GM21367 (cell line): ENCODE results near the gene STX16.

Experiments
- ATAC-seq: cut with Tn5 transposase; IDR thresholded peaks from one replicate; pipeline ENCODE4 v1.9.1; 2021; ENCODE audit not compliant: unreplicated experiment

The STX16 gene

GRCh38 chr20:58697201-58697866, 46.3 kb downstream of the STX16 start:
- no peak for ATAC-seq

GRCh38 chr20:58697867-58698703, 47.0 kb downstream of the STX16 start:
- no peak for ATAC-seq

DNA sequence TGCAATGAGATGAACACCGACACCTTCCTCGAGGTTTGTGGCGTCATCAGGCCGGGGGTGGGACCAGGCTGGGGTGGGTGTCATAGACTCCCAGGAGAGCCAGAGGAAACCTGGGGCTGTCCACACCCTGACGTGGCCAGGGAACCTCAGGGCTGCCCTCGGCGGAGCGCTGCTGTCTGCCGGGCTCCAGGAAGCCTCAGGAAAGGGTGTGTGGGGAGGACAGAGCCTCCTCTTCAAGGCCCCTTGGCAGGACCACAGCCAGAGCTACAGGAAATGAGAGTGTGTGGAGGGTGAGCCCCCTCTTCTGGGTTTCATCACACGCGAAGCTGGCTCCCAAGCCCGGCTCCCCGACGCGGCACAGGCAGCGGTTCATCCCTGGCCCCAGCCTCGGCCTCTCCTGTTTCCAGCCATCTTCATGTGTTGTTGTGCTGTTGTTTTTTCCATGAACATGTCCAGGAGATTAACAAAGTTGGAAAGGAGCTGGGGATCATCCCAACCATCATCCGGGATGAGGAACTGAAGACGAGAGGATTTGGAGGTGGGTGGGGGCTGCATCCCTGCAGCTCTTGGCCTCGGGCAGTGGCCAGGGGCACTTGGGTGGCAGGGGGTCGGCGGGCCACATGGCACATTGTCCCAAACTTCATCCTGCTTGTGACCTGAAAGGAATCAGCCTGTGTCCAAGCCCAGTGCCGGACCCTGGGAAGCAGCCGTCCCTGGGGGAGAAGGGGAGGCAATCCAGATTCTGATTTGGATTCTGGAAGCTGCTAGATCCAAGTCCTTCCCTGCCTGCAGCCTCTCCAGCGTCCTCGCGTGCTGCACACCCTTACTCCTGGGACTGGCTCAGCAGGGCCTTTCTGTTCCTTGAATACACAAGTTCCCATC, 47.9 kb downstream of the STX16 start:
- no peak for ATAC-seq

GRCh38 chr20:58699623-58700107, 48.6 kb downstream of the STX16 start:
- ATAC-seq, result no peak

GRCh38 chr20:58700121-58700821, 49.2 kb downstream of the STX16 start:
- no peak for ATAC-seq

DNA sequence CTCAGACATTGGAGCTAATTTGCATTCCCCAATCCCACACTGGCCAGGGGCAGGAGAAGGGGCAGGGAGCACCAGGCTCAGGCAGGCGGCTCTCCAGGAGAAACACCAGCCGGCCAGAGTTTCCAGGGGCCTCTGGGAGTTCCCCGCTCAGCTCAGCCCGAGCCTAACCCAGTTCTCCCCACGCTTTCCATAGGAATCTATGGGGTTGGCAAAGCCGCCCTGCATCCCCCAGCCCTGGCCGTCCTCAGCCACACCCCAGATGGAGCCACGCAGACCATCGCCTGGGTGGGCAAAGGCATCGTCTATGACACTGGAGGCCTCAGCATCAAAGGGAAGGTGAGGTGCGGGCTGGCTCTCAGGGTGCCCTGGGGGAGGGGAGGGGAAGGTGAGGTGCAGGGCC, 49.7 kb downstream of the STX16 start:
- no peak for ATAC-seq

- no peak for ATAC-seq
These were observed 50.5 kb downstream of the STX16 start for GRCh38 chr20:58701431-58702160.

- ATAC-seq, result no peak
These were observed 51.1 kb downstream of the STX16 start for GRCh38 chr20:58702161-58702510.

GRCh38 chr20:58702859-58703648, 52.0 kb downstream of the STX16 start:
- ATAC-seq, result no peak

DNA sequence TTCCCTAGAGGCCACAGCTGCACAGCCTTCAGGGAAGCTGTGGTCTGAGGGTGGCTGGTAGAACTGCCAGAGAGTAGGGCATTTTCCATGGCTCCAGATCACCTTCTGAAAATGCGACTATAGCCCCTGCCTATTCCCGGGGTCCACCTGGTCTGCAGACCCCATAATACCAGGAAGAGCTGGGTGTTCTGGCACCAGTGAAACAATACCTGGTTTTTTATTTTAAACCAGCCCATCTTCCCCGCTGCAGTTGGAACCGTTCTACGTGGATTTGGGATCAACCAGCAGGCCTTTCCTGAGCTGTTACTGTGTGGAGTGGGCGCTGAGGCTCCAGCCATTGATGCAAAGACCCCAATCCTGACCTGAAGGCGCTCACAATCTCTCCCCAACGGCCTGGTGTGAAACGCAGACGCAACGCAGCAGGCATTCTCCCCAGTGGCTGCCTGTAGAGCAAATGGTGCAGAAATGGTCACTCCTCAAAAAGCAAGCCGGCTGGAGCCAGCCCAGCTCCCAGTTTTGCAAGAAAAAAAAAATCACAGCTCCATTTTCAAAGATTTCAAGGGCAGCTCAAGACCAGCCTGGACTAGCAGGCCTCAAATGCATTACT, 52.8 kb downstream of the STX16 start:
- ATAC-seq, result no peak

GRCh38 chr20:58705208-58705926, 54.3 kb downstream of the STX16 start:
- ATAC-seq, result no peak

DNA sequence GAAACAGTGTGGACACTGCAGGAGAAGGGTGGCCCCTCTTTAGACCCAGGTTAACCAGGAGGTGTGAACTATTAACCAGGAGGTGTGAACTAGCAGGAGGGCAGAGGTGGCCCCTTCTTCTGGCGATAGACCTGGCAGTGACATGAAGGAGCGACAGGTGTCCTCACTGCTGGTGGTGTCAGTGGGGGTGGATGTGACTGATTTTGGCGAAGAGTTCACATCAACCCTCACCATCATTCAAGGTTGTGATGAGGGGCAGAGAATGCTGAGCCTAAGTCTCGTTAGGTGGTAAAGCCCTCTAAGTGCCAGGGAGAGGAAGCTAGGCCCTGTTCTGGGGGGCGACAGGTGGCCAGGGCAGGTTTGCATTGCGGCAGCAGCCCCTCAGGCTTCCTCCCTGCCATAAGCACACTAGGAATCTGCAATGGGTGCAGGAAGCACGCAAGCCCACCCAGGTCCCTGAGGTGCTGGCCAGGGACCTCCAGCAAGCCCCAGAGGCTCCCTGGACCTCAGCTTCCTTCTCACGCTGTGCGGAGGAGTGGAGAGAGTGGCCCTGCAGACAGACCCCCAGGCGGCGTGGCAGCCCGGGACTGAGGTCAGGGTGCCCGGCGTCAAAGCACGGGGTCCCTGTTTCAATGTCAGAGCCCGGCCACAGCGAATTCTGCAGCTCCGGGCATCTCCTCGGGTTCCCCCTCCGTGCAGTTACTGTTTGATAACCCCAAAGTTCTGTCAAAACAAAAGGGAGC, 55.2 kb downstream of the STX16 start:
- no peak for ATAC-seq

DNA sequence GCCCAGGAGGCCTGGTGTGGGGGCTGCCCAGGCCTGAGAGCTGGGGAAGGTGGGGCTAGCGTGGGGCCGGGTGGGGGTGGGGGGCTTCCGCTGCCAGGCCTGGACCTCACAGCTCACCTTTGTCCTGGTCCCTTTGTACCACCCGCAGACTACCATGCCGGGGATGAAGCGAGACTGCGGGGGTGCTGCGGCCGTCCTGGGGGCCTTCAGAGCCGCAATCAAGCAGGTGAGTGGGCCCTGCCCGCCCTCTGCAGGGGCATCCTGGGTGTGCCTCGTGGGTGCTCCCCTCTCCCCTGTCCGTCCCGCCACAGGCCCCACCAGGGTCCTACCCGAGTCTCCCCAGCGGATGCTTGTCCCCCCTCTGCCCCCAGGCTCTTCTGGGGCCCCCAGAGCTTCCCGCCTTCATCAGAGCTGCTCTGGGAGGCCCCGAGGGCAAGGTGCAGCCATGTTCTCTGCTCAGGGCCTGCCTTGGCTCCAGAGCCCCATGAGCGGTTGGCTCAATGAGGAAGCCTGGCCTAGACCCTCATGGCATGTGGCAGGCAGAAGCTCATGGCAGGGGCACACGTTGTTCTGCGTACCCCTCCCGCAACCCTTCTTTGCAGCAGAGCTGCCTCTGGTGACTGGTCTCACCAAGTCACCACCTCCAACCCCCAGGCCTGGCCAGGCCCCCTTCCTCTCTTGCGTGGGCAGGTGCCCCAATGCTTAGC, 56.0 kb downstream of the STX16 start:
- ATAC-seq, result no peak

- ATAC-seq, result no peak
These were observed 56.7 kb downstream of the STX16 start for GRCh38 chr20:58707770-58708169.

- ATAC-seq, result no peak
These were observed 57.3 kb downstream of the STX16 start for GRCh38 chr20:58708246-58708931.

GRCh38 chr20:58709013-58709702, 58.1 kb downstream of the STX16 start:
- no peak for ATAC-seq
